Suprapubic skin (tissue), 4 donors: Measurements from ENCODE around the gene AP4M1. TPM values are rescaled to one million over a fixed set of nuclear protein-coding genes. Genes with fewer than 3 reads are reported as not detected.
A peak's percentile ranks its signal among the peaks of the same experiment; 100 is the strongest.

Source experiments
- DNase-seq, 2 donors: peaks; one replicate each; pipeline ENCODE4 v3.0.0-alpha.2; 2019; ENCODE audit warnings: low spot score in 2 of 2
- H3K27ac ChIP-seq: fragments of 200-600 bp; sonication (generic); one replicate; pipeline ENCODE4 v1.5.1; 2019
- H3K27me3 ChIP-seq: fragments of 200-600 bp; sonication (generic); one replicate; pipeline ENCODE4 v1.5.1; 2019
- H3K36me3 ChIP-seq: fragments of 200-600 bp; sonication (generic); one replicate; pipeline ENCODE4 v1.5.1; 2019
- H3K4me1 ChIP-seq: fragments of 200-600 bp; sonication (generic); one replicate; pipeline ENCODE4 v1.5.1; 2019
- H3K4me3 ChIP-seq: fragments of 200-600 bp; sonication (generic); one replicate; pipeline ENCODE4 v1.5.1; 2019; ENCODE audit warnings: mild to moderate bottlenecking
- H3K9me3 ChIP-seq: fragments of 200-600 bp; sonication (generic); one replicate; pipeline ENCODE4 v1.5.1; 2019
- EP300 ChIP-seq: sonication (generic); formaldehyde crosslinking; IDR thresholded peaks from one replicate; pipeline ENCODE4 v1.6.1; 2017; ENCODE audit warnings: antibody characterized with exemption
- POLR2A ChIP-seq, 2 donors: fragments of 450-650 bp; IDR thresholded peaks; one replicate each; pipeline ENCODE4 v1.6.1; 2017; ENCODE audit warnings: antibody characterized with exemption in 2 of 2, mild to moderate bottlenecking in 2 of 2, moderate library complexity in 2 of 2
- POLR2AphosphoS5 ChIP-seq, 3 donors: sonication (generic); formaldehyde crosslinking; IDR thresholded peaks; one replicate each; pipeline ENCODE4 v1.6.1; 2017; ENCODE audit warnings: antibody characterized with exemption in 3 of 3
- WGBS: methylation state at CpG from one replicate; pipeline ENCODE4 v1.1.5; 2018; 5-methylcytosine and 5-hydroxymethylcytosine counted together
- total RNA-seq, 4 donors: library from RNA; depleted of rRNA; stranded (reverse); fragments of >200 nt; gene quantifications; one replicate each; pipeline ENCODE4 v1.1.0, GENCODE V29; 2016
- TF ChIP-seq, protein P1 (sequence below), 2 donors: fragments of 200-600 bp in 1 of 2; fragments of 450-650 bp in 1 of 2; sonication (generic) in 1 of 2; IDR thresholded peaks; one replicate each; pipeline ENCODE4 v1.5.1; 2016 to 2019; ENCODE audit warnings: antibody characterized with exemption in 2 of 2, mild to moderate bottlenecking in 1 of 2, moderate library complexity in 1 of 2

AP4M1 gene
- total RNA-seq, 4 donors from 2014 or later = 16.7 to 33.2 (median 31.8) TPM

DNA sequence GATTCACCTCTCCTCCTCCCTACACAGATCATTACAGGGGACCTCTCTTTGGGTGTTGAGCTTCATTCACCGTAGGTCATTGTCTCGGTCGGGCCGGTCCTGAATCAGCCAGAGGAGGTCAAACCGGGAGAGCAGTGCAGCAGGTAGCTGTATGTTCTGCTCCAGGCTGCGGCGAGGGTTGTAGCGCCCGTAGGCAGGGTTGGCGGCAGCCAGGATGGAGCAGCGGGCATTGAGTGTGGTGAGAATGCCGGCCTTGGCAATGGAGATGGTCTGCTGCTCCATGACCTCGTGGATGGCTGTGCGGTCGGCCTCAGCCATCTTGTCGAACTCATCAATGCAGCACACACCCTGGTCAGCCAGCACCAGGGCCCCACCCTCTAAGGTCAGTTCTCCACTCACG lies 5.7 kb upstream of the AP4M1 start:
- DNase-seq = no peak
- Histone ChIP-seq H3K27me3 (no peaks in the 10 kb centered on the region), H3K4me3 (no peak overlapping the region), H3K27ac (no peak overlapping the region), H3K36me3 (peaks cover 85% of the 10 kb centered on the region), H3K4me1 (peaks cover 19% of the 10 kb centered on the region), H3K9me3 (no peaks in the 10 kb centered on the region)
- TF ChIP-seq POLR2A (IDR thresholded peaks at IDR 0.05) (no peak), POLR2AphosphoS5 (IDR thresholded peaks at IDR 0.05) (no peak), EP300 (no peak)
- 90% methylated on average over 17 of the region's 17 CpGs for WGBS

DNA sequence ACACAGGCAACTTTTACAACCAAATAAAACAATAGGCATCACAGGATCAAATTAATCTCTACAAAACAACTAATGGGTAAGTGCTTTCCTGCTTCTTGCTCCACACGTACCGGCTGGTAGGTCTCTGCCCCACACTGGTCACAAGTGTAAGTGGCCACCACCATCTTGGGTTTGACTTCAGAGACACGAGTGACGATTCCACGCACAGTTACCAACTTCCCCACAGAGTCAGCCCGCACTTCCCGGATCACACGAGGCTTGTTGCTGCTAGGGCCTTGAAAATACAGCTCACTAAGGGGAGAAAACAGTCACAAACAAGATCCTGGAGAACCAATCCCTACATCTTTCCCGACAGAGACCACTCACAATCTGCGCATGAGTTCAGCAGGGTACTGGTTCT lies 2.5 kb upstream of the AP4M1 start:
- DNase-seq = no peak
- 87% methylated on average over 10 of the region's 10 CpGs for whole genome bisulfite sequencing
- Histone ChIP-seq H3K4me3 (no peak overlapping the region), H3K27ac (no peak overlapping the region), H3K36me3 (peaks cover 62% of the 10 kb centered on the region), H3K9me3 (no peaks in the 10 kb centered on the region), H3K27me3 (no peaks in the 10 kb centered on the region), H3K4me1 (peaks cover 25% of the 10 kb centered on the region)
- no peak for TF ChIP-seq POLR2A (IDR thresholded peaks at IDR 0.05)
- no peak for TF ChIP-seq EP300
- no peak for TF ChIP-seq POLR2AphosphoS5 (IDR thresholded peaks at IDR 0.05)
- TF ChIP-seq, protein P1, sequence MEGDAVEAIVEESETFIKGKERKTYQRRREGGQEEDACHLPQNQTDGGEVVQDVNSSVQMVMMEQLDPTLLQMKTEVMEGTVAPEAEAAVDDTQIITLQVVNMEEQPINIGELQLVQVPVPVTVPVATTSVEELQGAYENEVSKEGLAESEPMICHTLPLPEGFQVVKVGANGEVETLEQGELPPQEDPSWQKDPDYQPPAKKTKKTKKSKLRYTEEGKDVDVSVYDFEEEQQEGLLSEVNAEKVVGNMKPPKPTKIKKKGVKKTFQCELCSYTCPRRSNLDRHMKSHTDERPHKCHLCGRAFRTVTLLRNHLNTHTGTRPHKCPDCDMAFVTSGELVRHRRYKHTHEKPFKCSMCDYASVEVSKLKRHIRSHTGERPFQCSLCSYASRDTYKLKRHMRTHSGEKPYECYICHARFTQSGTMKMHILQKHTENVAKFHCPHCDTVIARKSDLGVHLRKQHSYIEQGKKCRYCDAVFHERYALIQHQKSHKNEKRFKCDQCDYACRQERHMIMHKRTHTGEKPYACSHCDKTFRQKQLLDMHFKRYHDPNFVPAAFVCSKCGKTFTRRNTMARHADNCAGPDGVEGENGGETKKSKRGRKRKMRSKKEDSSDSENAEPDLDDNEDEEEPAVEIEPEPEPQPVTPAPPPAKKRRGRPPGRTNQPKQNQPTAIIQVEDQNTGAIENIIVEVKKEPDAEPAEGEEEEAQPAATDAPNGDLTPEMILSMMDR (IDR thresholded peaks at IDR 0.05) = no peak

DNA sequence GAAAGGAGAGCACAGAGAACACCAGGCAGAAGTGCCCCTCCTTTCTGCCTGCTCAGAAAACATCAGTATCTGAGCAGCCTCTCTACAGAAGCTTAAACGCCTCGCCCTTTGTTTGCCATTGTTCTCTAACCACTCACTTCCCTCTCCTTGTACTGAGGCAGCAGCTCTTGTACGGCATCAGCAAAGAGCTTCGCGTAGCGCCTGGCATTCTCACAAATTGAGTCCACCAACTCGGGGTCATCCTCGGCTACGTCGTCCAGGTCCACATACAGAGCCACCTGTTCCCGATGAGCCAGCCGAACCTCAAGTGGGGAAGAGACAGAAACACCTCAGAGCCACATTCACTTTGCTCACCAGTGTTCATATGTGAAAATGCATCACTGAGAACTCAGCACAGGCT lies 2.0 kb upstream of the AP4M1 start:
- Histone ChIP-seq H3K27ac (peak overlapping the region; percentile 92), H3K9me3 (no peaks in the 10 kb centered on the region), H3K36me3 (peaks cover 61% of the 10 kb centered on the region), H3K4me1 (peaks cover 24% of the 10 kb centered on the region), H3K4me3 (peak overlapping the region; percentile 81), H3K27me3 (no peaks in the 10 kb centered on the region)
- TF ChIP-seq EP300 = no peak
- no peak for TF ChIP-seq POLR2A (IDR thresholded peaks at IDR 0.05)
- TF ChIP-seq, protein P1 (IDR thresholded peaks at IDR 0.05) = no peak
- TF ChIP-seq POLR2AphosphoS5 (IDR thresholded peaks at IDR 0.05) = no peak
- 69% methylated on average over 12 of the region's 12 CpGs for WGBS
- DNase-seq = no peak

DNA sequence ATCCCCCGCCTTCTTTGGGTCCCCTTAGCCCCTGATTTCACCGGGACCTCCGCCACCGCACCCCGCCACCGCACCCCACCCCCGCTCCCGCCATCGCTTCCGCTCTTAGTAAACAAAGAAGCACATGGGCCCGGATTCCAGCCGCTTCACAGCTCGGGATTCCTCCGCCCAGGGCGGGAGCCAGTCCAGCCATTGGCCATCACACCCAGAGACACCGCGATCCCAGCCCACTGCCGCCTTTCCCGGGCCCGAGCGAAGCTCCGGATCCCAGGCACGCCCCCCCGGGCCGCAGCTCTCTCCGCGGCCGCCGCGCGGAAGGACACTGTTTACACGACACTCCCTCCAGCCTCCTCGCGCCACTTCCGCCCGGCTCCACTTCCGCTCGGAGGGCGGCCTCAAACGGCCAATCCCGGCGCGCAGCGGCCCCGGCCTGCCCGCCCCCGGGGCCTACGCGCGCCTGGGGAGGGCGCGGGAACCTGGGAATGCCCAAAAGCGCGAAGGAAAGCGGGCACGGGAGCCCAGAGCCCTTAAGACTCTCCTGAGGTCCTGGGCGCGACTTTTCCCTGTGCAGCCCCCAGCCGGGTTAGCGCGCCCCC lies 925 bp upstream of the AP4M1 start:
- Histone ChIP-seq H3K4me1 (peaks cover 24% of the 10 kb centered on the region), H3K27ac (peak overlapping the region; percentile 92), H3K4me3 (peak overlapping the region; percentile 81), H3K36me3 (peaks cover 60% of the 10 kb centered on the region), H3K9me3 (no peaks in the 10 kb centered on the region), H3K27me3 (no peaks in the 10 kb centered on the region)
- DNase-seq = peak; percentile 96
- under 1% methylated on average over 40 of the region's 61 CpGs for WGBS
- TF ChIP-seq POLR2AphosphoS5 (IDR thresholded peaks at IDR 0.05) (peak; percentile 54 to 99 (median 98)), EP300 (no peak)

DNA sequence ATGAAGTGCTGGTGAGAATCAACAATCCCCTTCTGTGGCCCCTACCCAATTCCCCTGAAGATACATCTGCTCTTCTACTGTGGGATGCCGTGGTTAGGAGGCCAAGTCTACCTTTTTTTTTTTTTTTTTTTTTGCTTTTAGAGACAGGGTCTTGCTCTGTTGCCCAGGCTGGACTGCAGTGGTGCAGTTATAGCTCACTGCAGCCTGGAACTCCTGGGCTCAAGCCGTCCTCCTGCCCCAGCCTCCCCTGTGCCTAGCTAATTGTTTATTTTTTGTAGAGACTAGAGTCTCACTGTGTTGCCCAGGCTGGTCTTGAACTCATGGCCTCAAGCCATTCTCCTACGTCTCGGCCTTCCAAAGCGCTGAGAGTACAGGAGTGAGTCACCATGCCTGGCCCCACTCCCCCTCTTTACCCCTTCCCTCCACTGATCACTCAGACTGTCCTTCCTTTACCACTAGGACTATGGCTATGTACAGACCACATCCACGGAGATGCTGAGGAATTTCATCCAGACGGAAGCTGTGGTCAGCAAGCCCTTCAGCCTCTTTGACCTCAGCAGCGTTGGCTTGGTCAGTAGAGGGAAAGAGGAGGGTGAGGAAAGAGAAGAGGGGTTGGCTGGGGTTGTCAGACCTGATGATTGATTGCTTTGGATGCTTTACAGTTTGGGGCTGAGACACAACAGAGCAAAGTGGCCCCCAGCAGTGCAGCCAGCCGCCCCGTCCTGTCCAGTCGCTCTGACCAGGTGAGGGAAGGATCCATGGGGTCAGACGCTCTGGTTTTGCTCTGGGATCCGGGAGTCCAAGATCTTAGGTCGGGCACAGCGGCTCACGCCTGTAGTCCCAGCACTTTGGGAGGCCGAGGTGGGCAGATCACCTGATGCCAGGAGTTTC lies 1.8 kb downstream of the AP4M1 start:
- H3K27ac ChIP-seq = no peak overlapping the region
- WGBS = 86% methylated on average over 17 of the region's 17 CpGs
- DNase-seq = no peak

More for the DNA sequence above, 1.8 kb downstream of the AP4M1 start:
- Histone ChIP-seq H3K36me3 (peaks cover 60% of the 10 kb centered on the region), H3K4me1 (peaks cover 24% of the 10 kb centered on the region), H3K27me3 (no peaks in the 10 kb centered on the region), H3K4me3 (no peak overlapping the region), H3K9me3 (no peaks in the 10 kb centered on the region)
- TF ChIP-seq EP300 = no peak
- TF ChIP-seq POLR2AphosphoS5 (IDR thresholded peaks at IDR 0.05) = no peak
- no peak for TF ChIP-seq POLR2A (IDR thresholded peaks at IDR 0.05)
- TF ChIP-seq, protein P1 (IDR thresholded peaks at IDR 0.05) = no peak
